Urinary bladder (tissue), 2 donors: Measurements from ENCODE around the gene RPE65. TPM values are rescaled to one million over a fixed set of nuclear protein-coding genes. Genes with fewer than 3 reads are reported as not detected.

ENCODE experiments used
- polyA plus RNA-seq: library from polyadenylated mRNA; stranded (reverse); fragments of 200-250 nt; gene quantifications from one replicate; pipeline ENCODE4 v1.2.3, GENCODE V29; 2013
- small RNA-seq: library from RNA; depleted of rRNA; stranded (forward); fragments of <200 nt; gene quantifications from one replicate; pipeline ENCODE3, GENCODE V24; 2014
- total RNA-seq: library from RNA; depleted of rRNA; stranded (reverse); fragments of >200 nt; gene quantifications from one replicate; pipeline ENCODE4 v1.2.3, GENCODE V29; 2014
- donor health status: healthy.

RPE65 gene
- total and polyA plus RNA-seq, 2 donors: 0.89 to 9.9 TPM

Small RNA genes lying within 50 kb of the gene (small RNA-seq; reads per million reads assigned to genes)
- gene AL139413.1: not detected

Other genes starting within 250 kb of the RPE65 start
- gene WLS, start 217.4 kb downstream of the RPE65 start, total RNA-seq: 98.7 TPM
- gene WLS, start 217.4 kb downstream of the RPE65 start, polyA plus RNA-seq: 107 TPM
- gene DEPDC1, start 47.1 kb upstream of the RPE65 start, total RNA-seq: 25.3 TPM
- gene DEPDC1, start 47.1 kb upstream of the RPE65 start, polyA plus RNA-seq: 0.10 TPM